ENCODE measurements around the gene GABBR1. TPM values are rescaled to one million over a fixed set of nuclear protein-coding genes. Genes with fewer than 3 reads are reported as not detected.

The GABBR1 gene
- total RNA-seq, 2 donors from 2014 or later = 19.4 to 30.7 TPM

- no peaks in the 10 kb centered on the region for H3K36me3 ChIP-seq
- H3K4me3 ChIP-seq = no peak overlapping the region
- no peaks in the 10 kb centered on the region for H3K4me1 ChIP-seq (replicated peaks)
- WGBS = 66% methylated on average over 6 of the region's 6 CpGs
- H3K27me3 ChIP-seq (replicated peaks; ENCODE audit: insufficient read depth) = no peaks in the 10 kb centered on the region
- H3K9me3 ChIP-seq = no peaks in the 10 kb centered on the region
- no peak for DNase-seq (ENCODE audit: low spot score)
- intact Hi-C loops (cut with DNase I) = no loop called here
- no peak overlapping the region for H3K27ac ChIP-seq
- TF ChIP-seq CTCF (IDR thresholded peaks at IDR 0.05) (no peak), POLR2A (IDR thresholded peaks at IDR 0.05) (no peak), POLR2AphosphoS5 (IDR thresholded peaks at IDR 0.05) (no peak)
These were observed 22.7 kb upstream of the GABBR1 start for GRCh38 chr6:29655658-29656057.

GRCh38 chr6:29653452-29654038 lies 20.6 kb upstream of the GABBR1 start:
- Histone ChIP-seq H3K27me3 (replicated peaks; ENCODE audit: insufficient read depth) (no peaks in the 10 kb centered on the region), H3K36me3 (no peaks in the 10 kb centered on the region), H3K27ac (no peak overlapping the region), H3K4me1 (replicated peaks) (no peaks in the 10 kb centered on the region), H3K4me3 (no peak overlapping the region), H3K9me3 (no peaks in the 10 kb centered on the region)
- TF ChIP-seq POLR2A (IDR thresholded peaks at IDR 0.05) (no peak), POLR2AphosphoS5 (IDR thresholded peaks at IDR 0.05) (no peak), CTCF (IDR thresholded peaks at IDR 0.05) (peak; percentile 45 to 71 (median 59))
- 12% methylated on average over 8 of the region's 8 CpGs for WGBS
- intact Hi-C loops (cut with DNase I) = no loop called here
- peak; percentile 50 for DNase-seq (ENCODE audit: low spot score)

GRCh38 chr6:29652198-29652584 lies 19.2 kb upstream of the GABBR1 start:
- Histone ChIP-seq H3K27ac (no peak overlapping the region), H3K9me3 (no peaks in the 10 kb centered on the region), H3K36me3 (no peaks in the 10 kb centered on the region), H3K27me3 (replicated peaks; ENCODE audit: insufficient read depth) (no peaks in the 10 kb centered on the region), H3K4me1 (replicated peaks) (no peaks in the 10 kb centered on the region), H3K4me3 (no peak overlapping the region)
- 85% methylated on average over 10 of the region's 10 CpGs for WGBS
- intact Hi-C loops (cut with DNase I) = no loop called here
- TF ChIP-seq CTCF (IDR thresholded peaks at IDR 0.05) (no peak), POLR2A (IDR thresholded peaks at IDR 0.05) (no peak), POLR2AphosphoS5 (IDR thresholded peaks at IDR 0.05) (no peak)
- no peak for DNase-seq (ENCODE audit: low spot score)

GRCh38 chr6:29651413-29652197 lies 18.6 kb upstream of the GABBR1 start:
- Histone ChIP-seq H3K4me1 (replicated peaks) (no peaks in the 10 kb centered on the region), H3K27ac (no peak overlapping the region), H3K9me3 (no peaks in the 10 kb centered on the region), H3K27me3 (replicated peaks; ENCODE audit: insufficient read depth) (no peaks in the 10 kb centered on the region), H3K4me3 (no peak overlapping the region), H3K36me3 (no peaks in the 10 kb centered on the region)
- WGBS = 77% methylated on average over 8 of the region's 8 CpGs
- no peak for DNase-seq (ENCODE audit: low spot score)
- TF ChIP-seq CTCF (IDR thresholded peaks at IDR 0.05) (peak; percentile 16 to 58 (median 46)), POLR2AphosphoS5 (IDR thresholded peaks at IDR 0.05) (no peak)
- intact Hi-C loops (cut with DNase I) = no loop called here
